Keratinocyte (primary cell): ENCODE measurements around the gene REV1. TPM values are rescaled to one million over a fixed set of nuclear protein-coding genes. Genes with fewer than 3 reads are reported as not detected.

ENCODE experiments used
- DNase-seq: peaks from one replicate; pipeline ENCODE4 v3.0.0-alpha.2; 2011; ENCODE audit warnings: low read depth, missing footprints, low spot score
- FAIRE-seq: peaks from 2 replicates; lab custom pipeline; 2011; peaks lifted over from hg19 to GRCh38; lab: Jason Lieb, UNC
- H2AFZ ChIP-seq: 2 replicates; pipeline ENCODE4 v1.6.0; 2012; ENCODE audit warnings: low read length, control low read depth, inconsistent platforms; ENCODE audit not compliant: control insufficient read depth
- H3K27ac ChIP-seq: 2 replicates; pipeline ENCODE4 v1.5.1; 2011; ENCODE audit warnings: low read length; ENCODE audit not compliant: control insufficient read depth, insufficient read depth
- H3K27me3 ChIP-seq: 3 replicates; pipeline ENCODE4 v1.6.0; 2011; ENCODE audit warnings: low read length; ENCODE audit not compliant: control insufficient read depth, insufficient read depth; ENCODE audit errors: extremely low read depth
- H3K36me3 ChIP-seq, 2 experiments: 2 replicates in 1 of 2; 3 replicates in 1 of 2; pipeline ENCODE4 v1.5.1; 2011; ENCODE audit warnings: low read length in 2 of 2, mild to moderate bottlenecking in 1 of 2; ENCODE audit not compliant: control insufficient read depth in 2 of 2, insufficient read depth in 2 of 2; ENCODE audit errors: extremely low read depth in 1 of 2
- H3K4me1 ChIP-seq: 3 replicates; pipeline ENCODE4 v1.5.1; 2011; ENCODE audit warnings: low read length; ENCODE audit not compliant: control insufficient read depth, insufficient read depth; ENCODE audit errors: extremely low read depth
- H3K4me2 ChIP-seq: 3 replicates; pipeline ENCODE4 v1.6.0; 2011; ENCODE audit warnings: low read depth, low read length; ENCODE audit not compliant: control insufficient read depth, insufficient read depth; ENCODE audit errors: extremely low read depth
- H3K4me3 ChIP-seq, 3 experiments: fragments of 200-600 bp in 1 of 3; sonication (generic) in 1 of 3; 2 replicates in 2 of 3; 3 replicates in 1 of 3; pipeline ENCODE4 v1.5.1; 2011 to 2016; ENCODE audit warnings: low read length in 3 of 3, mild to moderate bottlenecking in 3 of 3, control low read depth in 2 of 3, inconsistent platforms in 1 of 3, low read depth in 1 of 3, mixed read lengths in 1 of 3, mixed run types in 1 of 3, moderate library complexity in 1 of 3; ENCODE audit not compliant: control insufficient read depth in 2 of 3, insufficient read depth in 2 of 3; ENCODE audit errors: extremely low read depth in 1 of 3
- H3K79me2 ChIP-seq: 2 replicates; pipeline ENCODE4 v1.6.0; 2012; ENCODE audit warnings: low read length; ENCODE audit not compliant: control insufficient read depth, insufficient read depth
- H3K9ac ChIP-seq: 3 replicates; pipeline ENCODE4 v1.6.0; 2011; ENCODE audit warnings: low read length; ENCODE audit not compliant: control insufficient read depth, insufficient read depth; ENCODE audit errors: extremely low read depth
- H3K9me1 ChIP-seq: 3 replicates; pipeline ENCODE4 v1.6.0; 2011; ENCODE audit warnings: low read length; ENCODE audit not compliant: control insufficient read depth, insufficient read depth; ENCODE audit errors: extremely low read depth
- H3K9me3 ChIP-seq: 2 replicates; pipeline ENCODE4 v1.5.1; 2012; ENCODE audit warnings: low read depth, low read length; ENCODE audit not compliant: control insufficient read depth
- H4K20me1 ChIP-seq: 3 replicates; pipeline ENCODE4 v1.6.0; 2011; ENCODE audit warnings: low read length; ENCODE audit not compliant: control insufficient read depth, insufficient read depth; ENCODE audit errors: extremely low read depth
- CTCF ChIP-seq, 3 experiments: IDR thresholded peaks in 1 of 3; conservative IDR thresholded peaks in 1 of 3; optimal IDR thresholded peaks in 1 of 3; 2 replicates in 2 of 3; 3 replicates in 1 of 3; pipeline versions ENCODE3 to v1.5.1; 2011; ENCODE audit warnings: low read length in 3 of 3, mild to moderate bottlenecking in 3 of 3, moderate library complexity in 2 of 3, control low read depth in 1 of 3, inconsistent platforms in 1 of 3; ENCODE audit not compliant: insufficient read depth in 2 of 3; ENCODE audit errors: extremely low read depth in 1 of 3
- EZH2 ChIP-seq: IDR thresholded peaks from one replicate; pipeline ENCODE4 v1.6.1; 2012; ENCODE audit warnings: inconsistent platforms, mild to moderate bottlenecking, low read length, moderate library complexity
- dilution Hi-C: fragments of 300-500 bp; cut with MboI; formaldehyde crosslinking; loops from one replicate; pipeline ENCODE4 v1.7.0; 2020; ENCODE audit warnings: low sequenced_read_pairs; ENCODE audit not compliant: extremely low pct_ligation_motif_present
- polyA plus RNA-seq, 5 experiments: library from polyadenylated mRNA; depleted of rRNA in 3 of 5; stranded (reverse) in 3 of 5; stranded (forward) in 1 of 5; unstranded in 1 of 5; fragments of >200 nt; gene quantifications; 1 replicate in 1 of 5; 2 replicates in 3 of 5; 3 replicates in 1 of 5; pipeline versions ENCODE4 v1.2.1 to v1.2.3, GENCODE V29; 2011 to 2012; ENCODE audit warnings: missing spikeins in 2 of 5, low read depth in 1 of 5, low replicate concordance in 1 of 5

Gene REV1
- polyA plus RNA-seq, 1 donor (not counting 4 experiments of a cell fraction or from before 2014, with no cell fraction given), result 56.4 TPM

- no peak overlapping the region for H3K4me3 ChIP-seq
- H3K27me3 ChIP-seq, result no peaks in the 10 kb centered on the region
- no peaks in the 10 kb centered on the region for H3K9me3 ChIP-seq
- no peak overlapping the region for H3K27ac ChIP-seq
- H4K20me1 ChIP-seq, result no peaks in the 10 kb centered on the region
- no peak for TF ChIP-seq EZH2
- TF ChIP-seq CTCF (optimal IDR thresholded peaks at IDR 0.05 in 1 of 3, IDR thresholded peaks at IDR 0.05 in 1 of 3, conservative IDR thresholded peaks at IDR 0.05 in 1 of 3; ENCODE audit: extremely low read depth in 1 of 3, insufficient read depth in 2 of 3, low read length in 3 of 3), result no peak
- H3K9me1 ChIP-seq, result no peaks in the 10 kb centered on the region
- H3K4me1 ChIP-seq, result no peaks in the 10 kb centered on the region
- H3K79me2 ChIP-seq, result no peaks in the 10 kb centered on the region
- no peak overlapping the region for H3K4me2 ChIP-seq
- no peaks in the 10 kb centered on the region for H3K36me3 ChIP-seq
- no peak overlapping the region for H2AFZ ChIP-seq
- H3K9ac ChIP-seq, result no peak overlapping the region
- dilution Hi-C loops, result no loop called here
- FAIRE-seq, result no peak
- no peak for DNase-seq
These were observed 30.4 kb upstream of the REV1 start for GRCh38 chr2:99520195-99520594.

- TF ChIP-seq CTCF (optimal IDR thresholded peaks at IDR 0.05 in 1 of 3, IDR thresholded peaks at IDR 0.05 in 1 of 3, conservative IDR thresholded peaks at IDR 0.05 in 1 of 3; ENCODE audit: extremely low read depth in 1 of 3, insufficient read depth in 2 of 3, low read length in 3 of 3) (no peak), EZH2 (no peak)
- H3K9me3 ChIP-seq, result no peaks in the 10 kb centered on the region
- H3K36me3 ChIP-seq, result no peaks in the 10 kb centered on the region
- no peak overlapping the region for H2AFZ ChIP-seq
- H3K9me1 ChIP-seq, result no peaks in the 10 kb centered on the region
- H3K4me1 ChIP-seq, result no peaks in the 10 kb centered on the region
- H3K4me2 ChIP-seq, result no peak overlapping the region
- H3K27me3 ChIP-seq, result no peaks in the 10 kb centered on the region
- no peaks in the 10 kb centered on the region for H4K20me1 ChIP-seq
- dilution Hi-C loops, result no loop called here
- DNase-seq (no peak), FAIRE-seq (no peak)
- no peak overlapping the region for H3K4me3 ChIP-seq
- no peaks in the 10 kb centered on the region for H3K79me2 ChIP-seq
- no peak overlapping the region for H3K9ac ChIP-seq
- no peak overlapping the region for H3K27ac ChIP-seq
These were observed 24.5 kb upstream of the REV1 start for GRCh38 chr2:99514357-99514756.
